Measurements from ENCODE around the gene BEX5. TPM values are rescaled to one million over a fixed set of nuclear protein-coding genes. Genes with fewer than 3 reads are reported as not detected.
"Not testable (repeated sequence)": the region's sequence is repeated elsewhere in the genome, so short reads cannot be mapped to it uniquely, and the experiment has no call there.

Gene BEX5
- total RNA-seq, 1 donor from 2014 or later, result 2.8 TPM

GRCh38 chrX:102125014-102125413 is 30.8 kb downstream of the BEX5 start:
- peaks cover 18% of the 10 kb centered on the region for H3K27me3 Mint-ChIP-seq (ENCODE audit: low read depth)
- H3K9me3 Mint-ChIP-seq; DNase-seq (ENCODE audit: low spot score); H3K36me3 Mint-ChIP-seq (ENCODE audit: low read depth); H3K27ac Mint-ChIP-seq; H3K4me1 Mint-ChIP-seq (ENCODE audit: low read depth); intact Hi-C loops (cut with micrococcal nuclease); H3K4me3 Mint-ChIP-seq (ENCODE audit: low read depth): not testable (repeated sequence)

GRCh38 chrX:102115748-102116147 is 40.0 kb downstream of the BEX5 start:
- H3K4me3 Mint-ChIP-seq (ENCODE audit: low read depth), result no peak overlapping the region
- H3K9me3 Mint-ChIP-seq, result no peaks in the 10 kb centered on the region
- intact Hi-C loops (cut with micrococcal nuclease), result no loop called here
- DNase-seq (ENCODE audit: low spot score), result no peak
- no peaks in the 10 kb centered on the region for H3K27me3 Mint-ChIP-seq (ENCODE audit: low read depth)
- H3K27ac Mint-ChIP-seq, result no peak overlapping the region
- no peaks in the 10 kb centered on the region for H3K36me3 Mint-ChIP-seq (ENCODE audit: low read depth)
- no peaks in the 10 kb centered on the region for H3K4me1 Mint-ChIP-seq (ENCODE audit: low read depth)

- no peak for DNase-seq (ENCODE audit: low spot score)
- Mint-ChIP-seq H3K9me3 (no peaks in the 10 kb centered on the region), H3K4me1 (ENCODE audit: low read depth) (no peaks in the 10 kb centered on the region), H3K27ac (no peak overlapping the region), H3K36me3 (ENCODE audit: low read depth) (no peaks in the 10 kb centered on the region), H3K27me3 (ENCODE audit: low read depth) (no peaks in the 10 kb centered on the region), H3K4me3 (ENCODE audit: low read depth) (no peak overlapping the region)
- intact Hi-C loops (cut with micrococcal nuclease), result no loop called here
Measured at GRCh38 chrX:102113367-102113766, 42.4 kb downstream of the BEX5 start.

Other genes starting within 250 kb of the BEX5 start
- 1.7 and 2.5 TPM in 2 replicates for gene ZMAT1, start 223.9 kb downstream of the BEX5 start, total RNA-seq
- gene TCEAL2, start 30.3 kb downstream of the BEX5 start, total RNA-seq, result not detected in 2 replicates
- not detected in 2 replicates for gene TCEAL6, start 13.5 kb downstream of the BEX5 start, total RNA-seq
- not detected in 2 replicates for gene TCP11X1, start 59.3 kb upstream of the BEX5 start, total RNA-seq
- not detected in 2 replicates for gene NXF2, start 91.2 kb upstream of the BEX5 start, total RNA-seq

Data from activated T-helper 2 cell treated with anti-CD3 and anti-CD28 coated beads, Interferon-gamma antibody, Interleukin-2, Interleukin-4, amounts not matched to agents 10 μg/mL and 5 μg/mL and 100 μg/mL, durations not matched to agents 14 hours and 24 hours and 36 hours (primary cell).